RWPE2 (cell line): ENCODE data around the gene KRTAP10-5.
"Not testable (repeated sequence)": the region's sequence is repeated elsewhere in the genome, so short reads cannot be mapped to it uniquely, and the experiment has no call there.

ENCODE experiments used
- ATAC-seq: fragments of 200-7000 bp; cut with Tn5 transposase; 3 replicates; pipeline ENCODE4 v1.9.1; 2021; ENCODE audit warnings: low read depth
- DNase-seq: peaks from one replicate; pipeline ENCODE4 v3.0.0-alpha.2; 2020; ENCODE audit warnings: low spot score
- H3K27ac ChIP-seq: fragments of 450-650 bp; 2 replicates; pipeline ENCODE4 v1.5.1; 2017; ENCODE audit warnings: mild to moderate bottlenecking; ENCODE audit not compliant: poor library complexity, severe bottlenecking
- H3K27me3 ChIP-seq: fragments of 250-450 bp; sonication (Bioruptor Pico); 2 replicates; pipeline ENCODE4 v1.5.1; 2021; ENCODE audit warnings: mild to moderate bottlenecking, moderate library complexity; ENCODE audit not compliant: insufficient read depth, poor library complexity, severe bottlenecking
- H3K36me3 ChIP-seq: fragments of 250-450 bp; sonication (Bioruptor Pico); 2 replicates; pipeline ENCODE4 v1.5.1; 2020; ENCODE audit warnings: low read depth, mild to moderate bottlenecking, moderate library complexity
- H3K4me1 ChIP-seq: fragments of 250-450 bp; sonication (Bioruptor Pico); 2 replicates; pipeline ENCODE4 v1.5.1; 2021; ENCODE audit warnings: mild to moderate bottlenecking, moderate library complexity; ENCODE audit not compliant: insufficient read depth, poor library complexity, severe bottlenecking
- H3K4me3 ChIP-seq: fragments of 250-450 bp; sonication (Bioruptor Pico); 2 replicates; pipeline ENCODE4 v1.5.1; 2021; ENCODE audit warnings: mild to moderate bottlenecking, moderate library complexity; ENCODE audit not compliant: severe bottlenecking
- H3K9me3 ChIP-seq: fragments of 250-450 bp; sonication (Bioruptor Pico); 2 replicates; pipeline ENCODE4 v1.5.1; 2021; ENCODE audit warnings: mild to moderate bottlenecking, moderate library complexity; ENCODE audit not compliant: severe bottlenecking
- TF ChIP-seq, protein P1 (sequence below): fragments of 450-650 bp; IDR thresholded peaks from one replicate; pipeline ENCODE4 v1.5.1; 2017; ENCODE audit warnings: mild to moderate bottlenecking, moderate library complexity; ENCODE audit not compliant: poor library complexity, severe bottlenecking

KRTAP10-5 gene

DNA sequence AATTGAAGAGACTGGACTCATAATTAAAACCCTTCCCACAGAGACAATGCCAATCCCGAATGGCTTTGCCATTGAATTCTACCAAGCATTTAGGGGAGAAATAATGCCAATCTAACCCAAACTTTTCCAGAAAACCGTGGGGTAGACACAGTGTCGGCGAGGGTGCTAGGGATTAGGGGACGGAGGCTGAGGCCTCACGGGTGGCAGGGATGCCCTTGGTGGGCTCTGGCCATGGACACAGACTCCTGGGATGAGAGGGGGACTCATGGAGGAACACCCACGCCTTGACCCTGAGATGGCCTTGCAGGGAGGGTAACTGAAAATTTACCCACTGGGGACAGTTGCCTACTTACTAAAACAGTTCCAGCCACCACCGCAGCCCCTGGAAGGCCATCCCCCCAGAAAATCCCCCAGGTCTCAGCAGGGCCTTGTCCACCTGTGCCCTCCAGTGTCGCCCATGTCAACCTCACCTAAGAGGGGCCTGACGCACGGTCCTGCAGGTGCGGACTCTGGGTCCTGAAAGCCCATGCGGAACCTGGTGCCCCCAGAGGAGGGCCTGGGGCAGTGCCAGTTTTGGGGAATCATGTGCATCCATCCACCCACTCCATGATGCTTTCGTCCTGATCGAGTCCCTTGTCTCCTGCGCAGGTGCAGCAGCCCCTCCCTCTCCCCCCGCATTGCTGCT lies 1.9 kb downstream of the KRTAP10-5 start:
- TF ChIP-seq, protein P1, sequence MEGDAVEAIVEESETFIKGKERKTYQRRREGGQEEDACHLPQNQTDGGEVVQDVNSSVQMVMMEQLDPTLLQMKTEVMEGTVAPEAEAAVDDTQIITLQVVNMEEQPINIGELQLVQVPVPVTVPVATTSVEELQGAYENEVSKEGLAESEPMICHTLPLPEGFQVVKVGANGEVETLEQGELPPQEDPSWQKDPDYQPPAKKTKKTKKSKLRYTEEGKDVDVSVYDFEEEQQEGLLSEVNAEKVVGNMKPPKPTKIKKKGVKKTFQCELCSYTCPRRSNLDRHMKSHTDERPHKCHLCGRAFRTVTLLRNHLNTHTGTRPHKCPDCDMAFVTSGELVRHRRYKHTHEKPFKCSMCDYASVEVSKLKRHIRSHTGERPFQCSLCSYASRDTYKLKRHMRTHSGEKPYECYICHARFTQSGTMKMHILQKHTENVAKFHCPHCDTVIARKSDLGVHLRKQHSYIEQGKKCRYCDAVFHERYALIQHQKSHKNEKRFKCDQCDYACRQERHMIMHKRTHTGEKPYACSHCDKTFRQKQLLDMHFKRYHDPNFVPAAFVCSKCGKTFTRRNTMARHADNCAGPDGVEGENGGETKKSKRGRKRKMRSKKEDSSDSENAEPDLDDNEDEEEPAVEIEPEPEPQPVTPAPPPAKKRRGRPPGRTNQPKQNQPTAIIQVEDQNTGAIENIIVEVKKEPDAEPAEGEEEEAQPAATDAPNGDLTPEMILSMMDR: no peak
- H3K9me3 ChIP-seq: peaks cover 10% of the 10 kb centered on the region
- H3K27ac ChIP-seq: no peak overlapping the region
- ATAC-seq (no peak), DNase-seq (no peak)
- no peaks in the 10 kb centered on the region for H3K4me1 ChIP-seq
- no peak overlapping the region for H3K4me3 ChIP-seq
- H3K27me3 ChIP-seq: no peaks in the 10 kb centered on the region
- H3K36me3 ChIP-seq: no peaks in the 10 kb centered on the region

DNA sequence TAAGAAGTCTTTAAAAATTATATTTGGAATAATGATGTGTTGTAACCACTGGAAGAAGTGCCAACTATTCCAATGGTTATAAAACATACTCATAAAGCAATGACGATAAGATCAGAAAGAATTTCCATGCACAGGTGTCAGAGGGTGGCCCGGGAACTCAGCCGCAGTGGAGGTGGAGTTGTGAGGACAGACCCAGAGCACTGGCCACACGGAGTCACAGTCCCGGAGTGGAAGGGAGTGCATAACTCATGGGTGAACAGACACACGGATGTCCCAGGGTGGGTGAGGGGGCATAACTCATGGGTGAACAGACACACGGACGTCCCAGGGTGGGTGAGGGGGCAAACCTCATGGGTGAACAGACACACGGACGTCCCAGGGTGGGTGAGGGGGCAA lies 4.4 kb downstream of the KRTAP10-5 start:
- no peak overlapping the region for H3K27ac ChIP-seq
- H3K27me3 ChIP-seq: no peaks in the 10 kb centered on the region
- ATAC-seq (no peak), DNase-seq (no peak)
- no peaks in the 10 kb centered on the region for H3K36me3 ChIP-seq
- TF ChIP-seq, protein P1: no peak
- peaks cover 4% of the 10 kb centered on the region for H3K9me3 ChIP-seq
- H3K4me1 ChIP-seq: no peaks in the 10 kb centered on the region
- no peak overlapping the region for H3K4me3 ChIP-seq

DNA sequence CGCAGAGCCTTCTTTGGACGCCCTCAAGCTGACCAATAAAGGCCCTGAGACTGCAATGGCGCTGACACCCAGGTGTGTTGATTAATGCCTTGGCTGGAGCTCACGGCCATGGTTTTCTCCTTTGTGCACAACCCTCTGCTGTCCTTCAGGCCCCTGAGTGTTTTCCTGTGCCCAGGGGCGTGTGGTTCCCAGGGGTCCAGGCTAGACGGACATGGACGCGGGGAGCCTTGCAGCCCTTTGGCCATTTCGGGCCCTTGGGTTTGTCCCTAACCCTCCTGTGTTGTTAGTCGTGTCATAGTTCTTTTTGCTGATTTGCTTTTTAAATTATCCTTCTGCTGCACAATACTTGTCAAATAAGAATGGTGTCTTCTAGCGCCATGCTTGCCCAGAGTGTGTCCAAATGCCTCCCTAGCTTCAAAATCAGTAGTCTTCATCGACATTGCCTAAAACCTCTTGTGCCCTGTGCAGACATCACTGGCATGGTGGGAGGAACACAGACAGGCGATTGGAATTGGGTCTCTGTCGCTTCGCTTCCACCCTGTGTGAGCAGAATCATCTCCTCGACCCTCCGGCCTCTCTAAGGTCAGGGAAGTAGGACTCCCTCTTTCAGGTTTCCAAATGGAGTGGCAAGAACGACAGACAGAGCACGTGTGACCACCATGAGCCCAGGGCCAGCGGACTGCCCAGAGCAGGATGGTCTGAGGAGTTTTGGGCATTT lies 4.9 kb downstream of the KRTAP10-5 start:
- TF ChIP-seq, protein P1: no peak
- H3K27ac ChIP-seq: no peak overlapping the region
- H3K4me3 ChIP-seq: no peak overlapping the region
- H3K9me3 ChIP-seq: peaks cover 2% of the 10 kb centered on the region
- no peaks in the 10 kb centered on the region for H3K4me1 ChIP-seq
- no peaks in the 10 kb centered on the region for H3K27me3 ChIP-seq
- ATAC-seq (no peak), DNase-seq (no peak)
- no peaks in the 10 kb centered on the region for H3K36me3 ChIP-seq

DNA sequence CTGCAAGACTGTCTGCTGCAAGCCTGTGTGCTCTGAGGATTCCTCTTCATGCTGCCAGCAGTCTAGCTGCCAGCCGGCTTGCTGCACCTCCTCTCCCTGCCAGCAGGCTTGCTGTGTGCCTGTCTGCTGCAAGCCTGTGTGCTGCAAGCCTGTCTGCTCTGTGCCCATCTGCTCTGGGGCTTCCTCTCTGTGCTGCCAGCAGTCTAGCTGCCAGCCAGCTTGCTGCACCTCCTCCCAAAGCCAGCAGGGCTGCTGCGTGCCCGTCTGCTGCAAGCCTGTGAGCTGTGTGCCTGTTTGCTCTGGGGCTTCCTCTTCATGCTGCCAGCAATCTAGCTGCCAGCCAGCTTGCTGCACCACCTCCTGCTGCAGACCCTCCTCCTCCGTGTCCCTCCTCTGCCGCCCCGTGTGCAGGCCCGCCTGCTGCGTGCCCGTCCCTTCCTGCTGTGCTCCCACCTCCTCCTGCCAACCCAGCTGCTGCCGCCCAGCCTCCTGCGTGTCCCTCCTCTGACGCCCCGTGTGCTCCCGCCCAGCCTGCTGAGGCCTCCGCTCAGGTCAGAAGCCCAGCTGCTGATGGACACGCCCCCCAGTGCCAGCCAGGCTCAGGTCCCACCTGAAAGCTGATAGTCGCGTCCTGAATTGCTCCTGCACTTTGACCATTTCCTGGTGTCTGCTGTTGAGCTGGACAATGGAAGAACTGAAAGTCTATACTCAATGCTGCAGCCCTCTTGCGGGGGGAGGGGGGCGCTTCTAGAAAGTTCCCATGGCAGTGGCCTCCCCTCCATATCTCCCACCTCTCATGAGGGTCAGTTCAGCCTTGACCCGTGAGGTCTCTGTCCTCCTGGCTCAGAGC lies 5.7 kb downstream of the KRTAP10-5 start:
- Histone ChIP-seq H3K4me1 (no peaks in the 10 kb centered on the region), H3K4me3 (no peak overlapping the region), H3K36me3 (no peaks in the 10 kb centered on the region), H3K27ac (no peak overlapping the region), H3K27me3 (no peaks in the 10 kb centered on the region), H3K9me3 (peaks cover 2% of the 10 kb centered on the region)
- DNase-seq (no peak), ATAC-seq (no peak)
- TF ChIP-seq, protein P1: no peak

DNA sequence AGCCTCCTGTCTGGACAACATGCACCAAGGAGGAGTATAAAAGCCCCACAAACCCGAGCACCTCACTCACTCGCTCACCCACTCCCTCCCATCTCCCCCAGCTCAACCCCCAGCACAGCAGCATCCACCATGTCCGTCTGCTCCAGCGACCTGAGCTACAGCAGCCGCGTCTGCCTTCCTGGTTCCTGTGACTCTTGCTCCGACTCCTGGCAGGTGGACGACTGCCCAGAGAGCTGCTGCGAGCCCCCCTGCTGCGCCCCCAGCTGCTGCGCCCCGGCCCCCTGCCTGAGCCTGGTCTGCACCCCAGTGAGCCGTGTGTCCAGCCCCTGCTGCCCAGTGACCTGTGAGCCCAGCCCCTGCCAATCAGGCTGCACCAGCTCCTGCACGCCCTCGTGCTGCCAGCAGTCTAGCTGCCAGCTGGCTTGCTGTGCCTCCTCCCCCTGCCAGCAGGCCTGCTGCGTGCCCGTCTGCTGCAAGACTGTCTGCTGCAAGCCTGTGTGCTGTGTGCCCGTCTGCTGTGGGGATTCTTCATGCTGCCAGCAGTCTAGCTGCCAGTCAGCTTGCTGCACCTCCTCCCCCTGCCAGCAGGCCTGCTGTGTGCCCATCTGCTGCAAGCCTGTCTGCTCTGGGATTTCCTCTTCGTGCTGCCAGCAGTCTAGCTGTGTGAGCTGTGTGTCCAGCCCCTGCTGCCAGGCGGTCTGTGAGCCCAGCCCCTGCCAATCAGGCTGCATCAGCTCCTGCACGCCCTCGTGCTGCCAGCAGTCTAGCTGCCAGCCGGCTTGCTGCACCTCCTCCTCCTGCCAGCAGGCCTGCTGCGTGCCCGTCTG lies 6.6 kb downstream of the KRTAP10-5 start, which contains the start of gene KRTAP10-4:
Gene KRTAP10-4 (plus strand): TSS at position 100 of the 827 bp plus-strand sequence. CDS start 30 bp downstream, at position 130.
- not testable (repeated sequence) for H3K27me3 ChIP-seq, H3K4me1 ChIP-seq, H3K9me3 ChIP-seq, H3K4me3 ChIP-seq, DNase-seq, ATAC-seq, H3K36me3 ChIP-seq, H3K27ac ChIP-seq
